MM.1S (cell line): Measurements from ENCODE around the gene REN.

ENCODE experiments used
- DNase-seq: peaks from one replicate; pipeline ENCODE4 v3.0.0-alpha.2; 2015
- H2AFZ ChIP-seq: fragments of 300-600 bp; sonication (generic); 2 replicates; pipeline ENCODE4 v1.6.0; 2016; ENCODE audit warnings: antibody characterized with exemption, low read length
- H3F3A ChIP-seq: fragments of 300-600 bp; sonication (generic); 2 replicates; pipeline ENCODE4 v1.6.1; 2016; ENCODE audit warnings: mild to moderate bottlenecking, antibody characterized with exemption, low read length, moderate library complexity, mixed read lengths; ENCODE audit not compliant: insufficient read depth
- H3K27ac ChIP-seq: fragments of 300-600 bp; sonication (generic); 2 replicates; pipeline ENCODE4 v1.5.1; 2016; ENCODE audit warnings: mild to moderate bottlenecking, low read length
- H3K27me3 ChIP-seq: fragments of 300-600 bp; sonication (generic); replicated peaks from 2 replicates; pipeline ENCODE4 v1.6.0; 2016; ENCODE audit warnings: low read length; ENCODE audit not compliant: insufficient read depth
- H3K36me3 ChIP-seq: fragments of 300-600 bp; sonication (generic); replicated peaks from 2 replicates; pipeline ENCODE4 v1.6.1; 2016; ENCODE audit warnings: mild to moderate bottlenecking, low read length, mixed read lengths; ENCODE audit not compliant: insufficient read depth
- H3K4me1 ChIP-seq: fragments of 300-600 bp; sonication (generic); 2 replicates; pipeline ENCODE4 v1.6.1; 2016; ENCODE audit warnings: low read length, mixed read lengths
- H3K4me2 ChIP-seq: fragments of 300-600 bp; sonication (generic); 2 replicates; pipeline ENCODE4 v1.6.0; 2016; ENCODE audit warnings: low read depth, low read length
- H3K4me3 ChIP-seq: fragments of 300-600 bp; sonication (generic); 2 replicates; pipeline ENCODE4 v1.5.1; 2016; ENCODE audit warnings: low read length, mixed read lengths
- H3K79me2 ChIP-seq: fragments of 300-600 bp; sonication (generic); 2 replicates; pipeline ENCODE4 v1.6.1; 2016; ENCODE audit warnings: mixed run types, low read length, mixed read lengths
- H3K9ac ChIP-seq: fragments of 300-600 bp; sonication (generic); 2 replicates; pipeline ENCODE4 v1.6.1; 2016; ENCODE audit warnings: low read length, mixed read lengths
- H3K9me2 ChIP-seq: fragments of 300-600 bp; sonication (generic); replicated peaks from 2 replicates; pipeline ENCODE4 v1.6.1; 2016; ENCODE audit warnings: mild to moderate bottlenecking, low read length, mixed read lengths; ENCODE audit not compliant: insufficient read depth
- H3K9me3 ChIP-seq: fragments of 300-600 bp; sonication (generic); replicated peaks from 2 replicates; pipeline ENCODE4 v1.6.1; 2016; ENCODE audit warnings: mild to moderate bottlenecking, low read length, mixed read lengths; ENCODE audit not compliant: insufficient read depth
- H4K20me1 ChIP-seq: fragments of 300-600 bp; sonication (generic); 2 replicates; pipeline ENCODE4 v1.6.1; 2016; ENCODE audit warnings: mild to moderate bottlenecking, low read length, moderate library complexity, mixed read lengths; ENCODE audit not compliant: insufficient read depth
- EZH2 ChIP-seq: fragments of 300-600 bp; sonication (generic); optimal IDR thresholded peaks from 2 replicates; pipeline ENCODE3; 2017; ENCODE audit warnings: low read depth, mild to moderate bottlenecking, antibody characterized with exemption, low read length, mixed read lengths
- EZH2phosphoT487 ChIP-seq: fragments of 300-600 bp; sonication (generic); IDR thresholded peaks from 2 replicates; pipeline ENCODE4 v1.6.1; 2018; ENCODE audit warnings: antibody characterized with exemption, low read length
- TF ChIP-seq, protein P1 (sequence below): fragments of 300-600 bp; sonication (generic); IDR thresholded peaks from 2 replicates; pipeline ENCODE4 v1.5.1; 2016; ENCODE audit warnings: antibody characterized with exemption, low read length, mixed read lengths

REN gene

DNA sequence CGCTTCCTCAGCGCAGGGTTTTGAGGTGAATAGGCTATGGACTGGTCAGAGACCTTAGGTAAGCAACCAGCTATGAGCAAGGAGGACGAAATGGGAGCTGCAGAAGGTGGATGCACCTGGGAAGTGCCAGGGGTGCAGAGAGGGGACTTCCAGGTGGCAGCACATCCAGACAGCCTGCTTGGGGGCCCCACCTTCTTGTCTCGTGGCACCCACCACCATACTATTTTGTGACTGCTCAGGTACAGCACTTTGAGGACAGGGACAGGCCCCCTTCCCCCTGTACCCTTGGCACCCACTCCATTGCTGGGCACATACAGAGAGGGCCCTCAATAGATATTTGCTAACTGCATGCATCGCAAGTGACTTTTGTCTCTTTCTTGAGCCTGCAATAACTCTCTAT is 30.9 kb upstream of the REN start:
- no peak overlapping the region for H3K4me3 ChIP-seq
- no peaks in the 10 kb centered on the region for H3K9me2 ChIP-seq
- H3F3A ChIP-seq: no peaks in the 10 kb centered on the region
- peaks cover 47% of the 10 kb centered on the region for H3K27me3 ChIP-seq
- H3K4me2 ChIP-seq: no peak overlapping the region
- H3K9me3 ChIP-seq: no peaks in the 10 kb centered on the region
- no peaks in the 10 kb centered on the region for H3K36me3 ChIP-seq
- no peaks in the 10 kb centered on the region for H3K79me2 ChIP-seq
- H2AFZ ChIP-seq: no peak overlapping the region
- no peaks in the 10 kb centered on the region for H3K4me1 ChIP-seq
- H3K9ac ChIP-seq: no peak overlapping the region
- no peak overlapping the region for H3K27ac ChIP-seq
- TF ChIP-seq, protein P1, sequence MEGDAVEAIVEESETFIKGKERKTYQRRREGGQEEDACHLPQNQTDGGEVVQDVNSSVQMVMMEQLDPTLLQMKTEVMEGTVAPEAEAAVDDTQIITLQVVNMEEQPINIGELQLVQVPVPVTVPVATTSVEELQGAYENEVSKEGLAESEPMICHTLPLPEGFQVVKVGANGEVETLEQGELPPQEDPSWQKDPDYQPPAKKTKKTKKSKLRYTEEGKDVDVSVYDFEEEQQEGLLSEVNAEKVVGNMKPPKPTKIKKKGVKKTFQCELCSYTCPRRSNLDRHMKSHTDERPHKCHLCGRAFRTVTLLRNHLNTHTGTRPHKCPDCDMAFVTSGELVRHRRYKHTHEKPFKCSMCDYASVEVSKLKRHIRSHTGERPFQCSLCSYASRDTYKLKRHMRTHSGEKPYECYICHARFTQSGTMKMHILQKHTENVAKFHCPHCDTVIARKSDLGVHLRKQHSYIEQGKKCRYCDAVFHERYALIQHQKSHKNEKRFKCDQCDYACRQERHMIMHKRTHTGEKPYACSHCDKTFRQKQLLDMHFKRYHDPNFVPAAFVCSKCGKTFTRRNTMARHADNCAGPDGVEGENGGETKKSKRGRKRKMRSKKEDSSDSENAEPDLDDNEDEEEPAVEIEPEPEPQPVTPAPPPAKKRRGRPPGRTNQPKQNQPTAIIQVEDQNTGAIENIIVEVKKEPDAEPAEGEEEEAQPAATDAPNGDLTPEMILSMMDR: no peak
- no peak for TF ChIP-seq EZH2
- no peak for TF ChIP-seq EZH2phosphoT487
- no peak for DNase-seq
- H4K20me1 ChIP-seq: no peaks in the 10 kb centered on the region

DNA sequence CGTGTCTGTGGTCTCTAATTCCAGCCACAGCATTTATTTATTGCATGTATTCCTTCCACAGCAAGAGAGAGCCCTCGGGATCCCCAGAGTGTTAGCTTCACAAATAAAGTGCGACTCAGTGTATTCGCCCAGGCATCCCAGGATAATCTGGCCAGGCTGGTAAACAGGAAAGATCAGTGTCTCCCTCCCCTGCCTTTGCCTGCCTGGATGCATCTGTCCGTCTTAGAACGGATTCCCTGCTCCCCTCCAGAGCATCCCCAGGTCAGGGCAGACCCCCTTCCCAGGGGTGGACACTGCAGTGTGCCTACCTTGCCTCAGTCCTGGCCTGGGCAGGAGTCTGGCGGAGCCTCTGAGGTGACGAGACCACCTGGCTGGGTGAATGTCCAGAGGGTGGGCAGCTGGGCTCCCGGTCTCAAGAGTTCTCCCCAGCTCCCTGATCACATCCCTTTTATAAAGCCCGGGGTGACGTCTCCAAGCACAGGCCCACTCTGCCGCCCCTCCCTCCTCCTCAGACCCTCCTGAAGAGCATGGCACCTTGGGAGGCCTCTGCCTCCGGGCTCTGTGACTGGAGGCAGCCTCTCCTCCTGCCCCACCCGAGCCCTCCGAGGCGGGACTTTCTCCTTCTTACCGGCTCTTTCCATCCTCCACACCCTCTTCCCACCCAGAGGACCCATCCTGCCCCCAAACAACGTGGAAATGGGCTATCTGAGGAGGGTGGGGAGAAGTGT is 30.1 kb upstream of the REN start, which contains the start of gene KISS1:
Gene KISS1 (minus strand): TSS at position 424 of the 728 bp plus-strand sequence. CDS start 3,615 bp downstream, outside the sequence.
- TF ChIP-seq, protein P1: no peak
- TF ChIP-seq EZH2phosphoT487 (no peak), EZH2 (no peak)
- Histone ChIP-seq H3F3A (no peaks in the 10 kb centered on the region), H3K9me3 (no peaks in the 10 kb centered on the region), H3K4me2 (no peak within 1 kb of the TSS), H3K9me2 (no peaks in the 10 kb centered on the region), H2AFZ (no peak within 1 kb of the TSS), H3K79me2 (no peaks in the 10 kb centered on the region), H3K4me3 (no peak within 1 kb of the TSS), H3K4me1 (no peaks in the 10 kb centered on the region), H4K20me1 (no peaks in the 10 kb centered on the region), H3K27ac (no peak within 1 kb of the TSS), H3K27me3 (peaks cover 51% of the 10 kb centered on the region), H3K36me3 (no peaks in the 10 kb centered on the region), H3K9ac (no peak within 1 kb of the TSS)
- DNase-seq: no peak

- Histone ChIP-seq H3K4me1 (no peaks in the 10 kb centered on the region), H3K27me3 (peaks cover 63% of the 10 kb centered on the region), H3K36me3 (no peaks in the 10 kb centered on the region), H3F3A (no peaks in the 10 kb centered on the region), H3K9ac (no peak overlapping the region), H4K20me1 (no peaks in the 10 kb centered on the region), H3K9me3 (no peaks in the 10 kb centered on the region), H3K79me2 (no peaks in the 10 kb centered on the region), H3K9me2 (no peaks in the 10 kb centered on the region), H3K4me3 (no peak overlapping the region), H3K27ac (no peak overlapping the region), H2AFZ (no peak overlapping the region), H3K4me2 (no peak overlapping the region)
- no peak for DNase-seq
- TF ChIP-seq EZH2: no peak
- TF ChIP-seq, protein P1: no peak
- TF ChIP-seq EZH2phosphoT487: no peak
These were observed 28.6 kb upstream of the REN start for GRCh38 chr1:204194771-204195170.
